SK-N-SH treated with all-trans-retinoic acid at 6 μM for 48 hours (cell line): ENCODE results near the gene FERMT2.

ENCODE experiments used
- ATAC-seq: fragments of 200-7000 bp; cut with Tn5 transposase; 3 replicates; pipeline ENCODE4 v1.9.1; 2020; ENCODE audit warnings: mild to moderate bottlenecking, moderate library complexity
- ARNTL ChIP-seq: fragments of 450-650 bp; formaldehyde crosslinking; IDR thresholded peaks from 2 replicates; pipeline ENCODE4 v1.5.0; 2020; ENCODE audit warnings: low read depth, mild to moderate bottlenecking, moderate library complexity, borderline replicate concordance
- BACH2 ChIP-seq: fragments of 250-450 bp; sonication (Bioruptor Pico); IDR thresholded peaks from 2 replicates; pipeline ENCODE4 v1.9.0; 2021; ENCODE audit warnings: mild to moderate bottlenecking, borderline replicate concordance
- CREB5 ChIP-seq: fragments of 250-450 bp; sonication (Bioruptor Pico); IDR thresholded peaks from 2 replicates; pipeline ENCODE4 v1.5.1; 2020; ENCODE audit warnings: low read depth, mild to moderate bottlenecking, moderate library complexity
- CSDC2 ChIP-seq: fragments of 250-450 bp; sonication (Bioruptor Pico); IDR thresholded peaks from 2 replicates; pipeline ENCODE4 v1.5.0; 2020; ENCODE audit warnings: mild to moderate bottlenecking, moderate library complexity
- ESRRG ChIP-seq: fragments of 250-450 bp; sonication (Bioruptor Pico); IDR thresholded peaks from 2 replicates; pipeline ENCODE4 v1.6.1; 2021; ENCODE audit warnings: mild to moderate bottlenecking
- GLIS3 ChIP-seq: fragments of 250-450 bp; sonication (Bioruptor Pico); IDR thresholded peaks from 2 replicates; pipeline ENCODE4 v1.5.0; 2020; ENCODE audit warnings: mild to moderate bottlenecking, moderate library complexity
- ISL1 ChIP-seq: fragments of 250-450 bp; sonication (Bioruptor Pico); IDR thresholded peaks from 2 replicates; pipeline ENCODE4 v2.1.2; 2022; ENCODE audit warnings: mild to moderate bottlenecking, moderate library complexity
- OSR1 ChIP-seq: fragments of 250-450 bp; sonication (Bioruptor Pico); IDR thresholded peaks from 2 replicates; pipeline ENCODE4 v1.8.0; 2022; ENCODE audit warnings: moderate library complexity, mild to moderate bottlenecking, inconsistent platforms
- PATZ1 ChIP-seq: fragments of 250-450 bp; sonication (Bioruptor Pico); IDR thresholded peaks from 2 replicates; pipeline ENCODE4 v1.8.0; 2020; ENCODE audit warnings: mild to moderate bottlenecking, moderate library complexity, borderline replicate concordance
- POU6F1 ChIP-seq: fragments of 250-450 bp; sonication (Bioruptor Pico); IDR thresholded peaks from 2 replicates; pipeline ENCODE4 v1.8.0; 2021; ENCODE audit warnings: low read depth, mild to moderate bottlenecking, moderate library complexity, borderline replicate concordance
- PPARA ChIP-seq: fragments of 250-450 bp; sonication (Bioruptor Pico); IDR thresholded peaks from 2 replicates; pipeline ENCODE4 v1.5.0; 2020; ENCODE audit warnings: mild to moderate bottlenecking, borderline replicate concordance
- RARB ChIP-seq: fragments of 250-450 bp; sonication (Bioruptor Pico); IDR thresholded peaks from 2 replicates; pipeline ENCODE4 v1.8.0; 2021; ENCODE audit warnings: mild to moderate bottlenecking, moderate library complexity
- SNAI2 ChIP-seq: fragments of 250-450 bp; sonication (Bioruptor Pico); IDR thresholded peaks from 2 replicates; pipeline ENCODE4 v1.5.0; 2020; ENCODE audit warnings: mild to moderate bottlenecking, moderate library complexity
- TCF4 ChIP-seq: fragments of 250-450 bp; sonication (Bioruptor Pico); IDR thresholded peaks from 2 replicates; pipeline ENCODE4 v1.8.0; 2021; ENCODE audit warnings: mild to moderate bottlenecking, moderate library complexity, borderline replicate concordance
- TOX ChIP-seq: fragments of 250-450 bp; sonication (Bioruptor Pico); IDR thresholded peaks from 2 replicates; pipeline ENCODE4 v1.8.0; 2021; ENCODE audit warnings: mild to moderate bottlenecking, moderate library complexity, borderline replicate concordance
- ZC3H10 ChIP-seq: fragments of 250-450 bp; sonication (Bioruptor Pico); IDR thresholded peaks from 2 replicates; pipeline ENCODE4 v1.5.1; 2021; ENCODE audit warnings: mild to moderate bottlenecking, moderate library complexity
- ZFP3 ChIP-seq: fragments of 250-450 bp; sonication (Bioruptor Pico); IDR thresholded peaks from 2 replicates; pipeline ENCODE4 v1.5.0; 2020; ENCODE audit warnings: mild to moderate bottlenecking, moderate library complexity
- ZFP30 ChIP-seq: fragments of 450-650 bp; formaldehyde crosslinking; IDR thresholded peaks from 2 replicates; pipeline ENCODE4 v1.5.0; 2022; ENCODE audit warnings: mild to moderate bottlenecking, moderate library complexity
- ZNF70 ChIP-seq: fragments of 450-650 bp; formaldehyde crosslinking; IDR thresholded peaks from 2 replicates; pipeline ENCODE4 v1.5.0; 2020; ENCODE audit warnings: mild to moderate bottlenecking, moderate library complexity
- ZNF8 ChIP-seq: fragments of 450-650 bp; formaldehyde crosslinking; IDR thresholded peaks from 2 replicates; pipeline ENCODE4 v1.5.0; 2020; ENCODE audit warnings: mild to moderate bottlenecking, moderate library complexity
- TF ChIP-seq, protein P1 (sequence below): fragments of 250-450 bp; sonication (Bioruptor Pico); IDR thresholded peaks from 2 replicates; pipeline ENCODE4 v1.5.0; 2020; ENCODE audit warnings: mild to moderate bottlenecking, moderate library complexity

The FERMT2 gene

DNA sequence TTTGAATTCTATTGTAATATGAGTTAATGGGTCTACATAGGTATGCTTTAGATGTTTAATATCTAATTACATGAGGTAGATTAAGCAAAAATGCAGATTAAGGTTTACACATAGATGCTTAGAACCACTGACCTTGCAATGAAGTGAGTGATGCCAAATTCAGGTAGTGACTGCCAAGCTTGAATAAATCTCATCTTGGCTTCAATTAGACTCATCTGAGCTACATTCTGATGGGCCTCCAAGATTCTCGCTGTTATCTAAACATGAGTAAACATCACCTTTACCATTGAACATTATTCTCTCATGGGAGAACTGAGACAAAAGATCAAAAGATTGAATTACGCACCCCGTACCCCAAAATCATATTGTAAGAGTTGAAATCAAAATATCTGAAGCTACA, 90.6 kb downstream of the FERMT2 start:
- ATAC-seq, result no peak
- no peak for TF ChIP-seq ARNTL (CRISPR knock-in tag)
- TF ChIP-seq, protein P1, sequence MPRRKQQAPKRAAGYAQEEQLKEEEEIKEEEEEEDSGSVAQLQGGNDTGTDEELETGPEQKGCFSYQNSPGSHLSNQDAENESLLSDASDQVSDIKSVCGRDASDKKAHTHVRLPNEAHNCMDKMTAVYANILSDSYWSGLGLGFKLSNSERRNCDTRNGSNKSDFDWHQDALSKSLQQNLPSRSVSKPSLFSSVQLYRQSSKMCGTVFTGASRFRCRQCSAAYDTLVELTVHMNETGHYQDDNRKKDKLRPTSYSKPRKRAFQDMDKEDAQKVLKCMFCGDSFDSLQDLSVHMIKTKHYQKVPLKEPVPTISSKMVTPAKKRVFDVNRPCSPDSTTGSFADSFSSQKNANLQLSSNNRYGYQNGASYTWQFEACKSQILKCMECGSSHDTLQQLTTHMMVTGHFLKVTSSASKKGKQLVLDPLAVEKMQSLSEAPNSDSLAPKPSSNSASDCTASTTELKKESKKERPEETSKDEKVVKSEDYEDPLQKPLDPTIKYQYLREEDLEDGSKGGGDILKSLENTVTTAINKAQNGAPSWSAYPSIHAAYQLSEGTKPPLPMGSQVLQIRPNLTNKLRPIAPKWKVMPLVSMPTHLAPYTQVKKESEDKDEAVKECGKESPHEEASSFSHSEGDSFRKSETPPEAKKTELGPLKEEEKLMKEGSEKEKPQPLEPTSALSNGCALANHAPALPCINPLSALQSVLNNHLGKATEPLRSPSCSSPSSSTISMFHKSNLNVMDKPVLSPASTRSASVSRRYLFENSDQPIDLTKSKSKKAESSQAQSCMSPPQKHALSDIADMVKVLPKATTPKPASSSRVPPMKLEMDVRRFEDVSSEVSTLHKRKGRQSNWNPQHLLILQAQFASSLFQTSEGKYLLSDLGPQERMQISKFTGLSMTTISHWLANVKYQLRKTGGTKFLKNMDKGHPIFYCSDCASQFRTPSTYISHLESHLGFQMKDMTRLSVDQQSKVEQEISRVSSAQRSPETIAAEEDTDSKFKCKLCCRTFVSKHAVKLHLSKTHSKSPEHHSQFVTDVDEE (CRISPR knock-in tag), result no peak
- TF ChIP-seq, all 23 proteins: peak for 0

DNA sequence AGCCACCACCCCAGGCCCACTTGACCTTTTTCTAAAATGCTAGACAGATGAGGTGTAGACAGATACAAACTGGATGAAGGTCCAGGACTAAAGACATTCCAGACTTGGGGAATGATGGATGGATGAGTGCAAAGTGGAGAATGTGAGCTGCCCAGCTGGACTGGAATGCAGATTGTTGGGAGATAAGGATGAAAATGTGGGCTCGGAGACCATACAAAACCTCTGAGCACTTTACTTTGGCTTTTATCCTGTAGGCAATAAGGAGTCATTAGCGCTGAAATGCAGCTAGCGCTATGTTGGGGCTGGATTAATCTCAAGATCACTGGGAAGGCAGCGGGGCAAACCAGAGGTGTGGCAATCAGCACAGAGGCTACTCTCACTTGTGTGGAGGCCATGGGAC, 94.7 kb downstream of the FERMT2 start:
- no peak; the same call in 2 of the 3 replicates for ATAC-seq
- TF ChIP-seq ISL1 (CRISPR knock-in tag) (peak; percentile 89), ZC3H10 (no peak), CREB5 (CRISPR knock-in tag) (0 out of 2 replicates have a peak, but pooled peaks have one; percentile 18)

DNA sequence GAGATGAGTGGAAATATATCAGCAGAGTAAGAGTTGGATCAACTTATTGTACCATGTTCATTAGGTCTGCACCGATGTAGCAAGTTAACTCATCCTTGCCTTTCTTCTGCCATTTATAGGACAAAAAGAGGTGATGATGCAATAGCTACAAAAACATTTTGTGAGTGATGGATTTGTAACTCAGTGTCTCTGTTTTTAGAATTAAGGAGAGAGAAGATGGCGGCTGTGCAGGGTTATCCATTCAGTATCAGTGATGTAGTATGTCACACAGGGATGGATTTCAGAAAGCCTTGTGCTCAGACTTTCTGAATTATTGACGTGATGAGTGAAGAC, 97.4 kb downstream of the FERMT2 start:
- no peak for TF ChIP-seq ARNTL (CRISPR knock-in tag)
- no peak for TF ChIP-seq GLIS3
- TF ChIP-seq OSR1, result no peak
- no peak for TF ChIP-seq ZNF70 (CRISPR knock-in tag)
- TF ChIP-seq, protein P1 (CRISPR knock-in tag), result 0 out of 2 replicates have a peak, but pooled peaks have one; percentile 14
- TF ChIP-seq TOX, result no peak
- no peak for TF ChIP-seq POU6F1 (CRISPR knock-in tag)
- no peak for TF ChIP-seq CSDC2 (CRISPR knock-in tag)
- TF ChIP-seq BACH2 (CRISPR knock-in tag), result no peak
- TF ChIP-seq TCF4, result no peak
- peak; percentile 4; the same call in 1 of the 2 replicates for TF ChIP-seq ESRRG (CRISPR knock-in tag)
- 0 out of 2 replicates have a peak, but pooled peaks have one; percentile 48 for TF ChIP-seq ZFP3 (CRISPR knock-in tag)
- TF ChIP-seq ZC3H10, result no peak
- TF ChIP-seq PATZ1 (CRISPR knock-in tag), result no peak
- TF ChIP-seq SNAI2 (CRISPR knock-in tag), result peak; percentile 17; the same call in 1 of the 2 replicates
- no peak for TF ChIP-seq PPARA (CRISPR knock-in tag)
- TF ChIP-seq CREB5 (CRISPR knock-in tag), result no peak
- no peak for TF ChIP-seq ISL1 (CRISPR knock-in tag)
- no peak for TF ChIP-seq RARB (CRISPR knock-in tag)
- no peak for TF ChIP-seq ZFP30
- TF ChIP-seq ZNF8 (CRISPR knock-in tag), result no peak
- ATAC-seq, result peak; percentile 16
